SK-N-SH (cell line): ENCODE measurements around the gene TARBP1. TPM values are rescaled to one million over a fixed set of nuclear protein-coding genes. Genes with fewer than 3 reads are reported as not detected.

ENCODE experiments used
- CTCF ChIA-PET: fragments of 300-600, 350-600 bp; formaldehyde crosslinking; extraction: SDS; loops from one replicate; lab custom pipeline; 2021; lab: Yijun Ruan, JAX
- POLR2A ChIA-PET: fragments of 350-600 bp; sonication (Branson Sonifier 250); formaldehyde crosslinking; extraction: SDS; loops from one replicate; lab custom pipeline; 2020; ENCODE audit warnings: antibody characterized with exemption, inconsistent platforms; lab: Yijun Ruan, JAX
- DNase-seq: peaks from one replicate; pipeline ENCODE4 v3.0.0; 2012
- H2AFZ ChIP-seq: fragments of 200-600 bp; sonication (generic); 2 replicates; pipeline ENCODE4 v1.8.1; 2016; ENCODE audit warnings: antibody characterized with exemption, mild to moderate bottlenecking, low read depth
- H3F3A ChIP-seq: fragments of 200-600 bp; sonication (generic); replicated peaks from 2 replicates; pipeline ENCODE3; 2016; ENCODE audit warnings: antibody characterized with exemption, mild to moderate bottlenecking; ENCODE audit not compliant: insufficient read depth
- H3K27ac ChIP-seq, 2 experiments: fragments of 200-500 bp in 1 of 2; fragments of 200-600 bp in 1 of 2; sonication (Bioruptor generic) in 1 of 2; sonication (generic), shearing (Covaris generic) in 1 of 2; 2 replicates each; pipeline versions ENCODE4 v1.5.1 to v1.6.1; 2014 to 2016; ENCODE audit warnings: low read depth in 2 of 2, inconsistent platforms in 1 of 2, low read length in 1 of 2, mild to moderate bottlenecking in 1 of 2, mixed read lengths in 1 of 2
- H3K27me3 ChIP-seq: fragments of 200-600 bp; sonication (generic), shearing (Covaris generic); 2 replicates; pipeline ENCODE4 v1.6.1; 2016; ENCODE audit warnings: mixed run types; ENCODE audit not compliant: insufficient read depth
- H3K36me3 ChIP-seq, 2 experiments: fragments of 200-500 bp in 1 of 2; fragments of 200-600 bp in 1 of 2; sonication (Bioruptor generic) in 1 of 2; sonication (generic) in 1 of 2; replicated peaks in 1 of 2; 2 replicates each; pipeline versions ENCODE3 to v1.5.1; 2014 to 2016; ENCODE audit warnings: low read length in 1 of 2, mild to moderate bottlenecking in 1 of 2; ENCODE audit not compliant: insufficient read depth in 2 of 2, control insufficient read depth in 1 of 2
- H3K4me1 ChIP-seq, 2 experiments: fragments of 200-500 bp in 1 of 2; fragments of 200-600 bp in 1 of 2; sonication (Bioruptor generic) in 1 of 2; sonication (generic), shearing (Covaris generic) in 1 of 2; 2 replicates each; pipeline versions ENCODE4 v1.5.1 to v1.6.1; 2014 to 2016; ENCODE audit warnings: low read depth in 1 of 2, low read length in 1 of 2, mixed run types in 1 of 2; ENCODE audit not compliant: insufficient read depth in 2 of 2, control insufficient read depth in 1 of 2
- H3K4me2 ChIP-seq: fragments of 200-600 bp; sonication (generic), shearing (Covaris generic); 2 replicates; pipeline ENCODE4 v1.6.1; 2017; ENCODE audit warnings: mixed run types
- H3K4me3 ChIP-seq, 2 experiments: fragments of 200-500 bp in 1 of 2; fragments of 200-600 bp in 1 of 2; sonication (Bioruptor generic) in 1 of 2; sonication (generic), shearing (Covaris generic) in 1 of 2; 2 replicates each; pipeline versions ENCODE4 v1.5.1 to v1.8.1; 2014 to 2016; ENCODE audit warnings: low read depth in 2 of 2, inconsistent platforms in 1 of 2, low read length in 1 of 2, mild to moderate bottlenecking in 1 of 2, mixed read lengths in 1 of 2, moderate library complexity in 1 of 2
- H3K79me2 ChIP-seq: fragments of 200-600 bp; sonication (generic); 2 replicates; pipeline ENCODE4 v1.8.1; 2017; ENCODE audit warnings: mild to moderate bottlenecking; ENCODE audit not compliant: insufficient read depth
- H3K9ac ChIP-seq: fragments of 200-600 bp; sonication (generic); 2 replicates; pipeline ENCODE4 v1.6.1; 2017; ENCODE audit warnings: mixed run types
- H3K9me2 ChIP-seq: fragments of 200-600 bp; sonication (generic); 2 replicates; pipeline ENCODE4 v1.6.1; 2017; ENCODE audit warnings: mixed run types
- H3K9me3 ChIP-seq: fragments of 200-600 bp; sonication (generic); 2 replicates; pipeline ENCODE4 v1.6.1; 2017; ENCODE audit warnings: mixed run types, mild to moderate bottlenecking, moderate library complexity
- H4K20me1 ChIP-seq: fragments of 200-600 bp; sonication (generic); 2 replicates; pipeline ENCODE4 v1.6.1; 2017; ENCODE audit warnings: mild to moderate bottlenecking, mixed run types; ENCODE audit not compliant: insufficient read depth
- ELF1 ChIP-seq: IDR thresholded peaks from 2 replicates; pipeline ENCODE4 v1.4.0; 2012
- EZH2phosphoT487 ChIP-seq: fragments of 200-600 bp; sonication (generic); IDR thresholded peaks from 2 replicates; pipeline ENCODE4 v1.6.1; 2017; ENCODE audit warnings: low read depth, mixed run types, mild to moderate bottlenecking, antibody characterized with exemption, moderate library complexity, borderline replicate concordance
- FOXJ3 ChIP-seq: sonication (generic); formaldehyde crosslinking; IDR thresholded peaks from 2 replicates; pipeline ENCODE4 v1.5.1; 2020; ENCODE audit warnings: mild to moderate bottlenecking, missing genetic modification reagents
- GABPA ChIP-seq: IDR thresholded peaks from 2 replicates; pipeline ENCODE4 v1.4.0; 2012; ENCODE audit warnings: low read depth, mild to moderate bottlenecking
- GATA2 ChIP-seq: sonication (generic); formaldehyde crosslinking; IDR thresholded peaks from 2 replicates; pipeline ENCODE4 v1.5.0; 2020; ENCODE audit warnings: mild to moderate bottlenecking, missing genetic modification reagents
- JUND ChIP-seq: IDR thresholded peaks from 2 replicates; pipeline ENCODE4 v1.4.0; 2012
- MEF2A ChIP-seq: IDR thresholded peaks from 2 replicates; pipeline ENCODE4 v1.4.0; 2012; ENCODE audit warnings: low read depth, borderline replicate concordance
- REST ChIP-seq: IDR thresholded peaks from 2 replicates; pipeline ENCODE4 v1.6.1; 2012; ENCODE audit warnings: mild to moderate bottlenecking, low read depth, low read length, moderate library complexity
- RXRA ChIP-seq: IDR thresholded peaks from 2 replicates; pipeline ENCODE4 v1.4.0; 2012; ENCODE audit warnings: low read depth, mild to moderate bottlenecking, borderline replicate concordance
- SIN3A ChIP-seq: IDR thresholded peaks from 2 replicates; pipeline ENCODE4 v1.6.1; 2012; ENCODE audit warnings: low read depth, mild to moderate bottlenecking, low read length, moderate library complexity, borderline replicate concordance
- TAF1 ChIP-seq: IDR thresholded peaks from 2 replicates; pipeline ENCODE4 v1.6.1; 2012; ENCODE audit warnings: low read depth, mild to moderate bottlenecking, low read length, moderate library complexity, borderline replicate concordance
- WGBS: methylation state at CpG from one replicate; pipeline ENCODE4 v1.1.6; 2017; ENCODE audit warnings: low lambda C conversion rate; 5-methylcytosine and 5-hydroxymethylcytosine counted together
- polyA plus RNA-seq, 3 experiments: library from polyadenylated mRNA; depleted of rRNA; stranded (reverse); fragments of >200 nt; gene quantifications; 2 replicates each; pipeline ENCODE4 v1.2.3, GENCODE V29; 2012

Gene TARBP1
- polyA plus RNA-seq, 1 of the 3 experiments (the other 2 are of a cell fraction), result 33.0 TPM

DNA sequence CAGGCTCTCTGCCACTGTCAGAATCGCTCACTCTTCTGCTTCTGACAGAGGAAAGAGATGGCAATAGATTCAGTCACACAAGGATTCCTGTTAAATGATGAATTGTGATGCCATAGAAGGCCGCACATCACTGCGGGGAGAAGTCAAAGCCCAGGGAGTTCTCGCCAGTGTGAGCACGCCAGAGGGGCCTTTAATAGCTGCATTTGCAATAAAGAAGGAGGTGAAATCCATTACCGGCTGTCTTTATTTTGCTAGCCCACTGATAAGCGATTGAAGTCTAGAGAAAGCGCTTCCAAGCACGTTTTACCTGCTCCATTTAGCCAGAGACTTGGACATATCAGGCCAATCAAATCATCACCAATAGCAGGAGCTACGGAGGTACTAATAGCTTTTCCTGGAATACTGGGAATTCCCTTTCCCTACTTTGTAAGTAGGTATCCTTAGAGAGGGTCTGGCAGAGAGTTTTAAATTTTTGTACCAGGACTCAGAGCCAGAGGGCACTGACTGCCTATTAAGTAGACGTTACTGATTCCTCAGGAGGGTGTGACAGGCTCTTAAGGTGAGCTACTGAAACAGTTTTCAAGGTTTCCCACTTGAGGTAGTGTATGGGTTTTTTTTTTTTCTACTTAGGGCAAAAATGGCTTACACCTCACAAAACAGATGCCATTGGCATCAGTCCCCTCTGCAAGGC, 10.2 kb upstream of the TARBP1 start:
- Histone ChIP-seq H3K36me3 (no peaks in the 10 kb centered on the region), H3F3A (peaks cover 9% of the 10 kb centered on the region), H3K27ac (no peak overlapping the region), H3K4me3 (no peak overlapping the region), H4K20me1 (no peaks in the 10 kb centered on the region), H3K9me3 (no peaks in the 10 kb centered on the region), H3K4me1 (peaks cover under 1 to 2% of the 10 kb centered on the region in 2 experiments; a peak in 2 of 4 replicates), H3K27me3 (no peaks in the 10 kb centered on the region), H3K79me2 (no peaks in the 10 kb centered on the region), H3K9ac (no peak overlapping the region), H3K9me2 (no peaks in the 10 kb centered on the region), H2AFZ (no peak overlapping the region), H3K4me2 (no peak overlapping the region)
- TF ChIP-seq FOXJ3 (CRISPR knock-in tag), result no peak
- TF ChIP-seq REST, result no peak
- TF ChIP-seq GABPA, result no peak
- TF ChIP-seq JUND, result no peak
- no peak for TF ChIP-seq MEF2A
- TF ChIP-seq SIN3A, result no peak
- TF ChIP-seq TAF1, result no peak
- no peak for TF ChIP-seq EZH2phosphoT487
- TF ChIP-seq GATA2 (CRISPR knock-in tag), result no peak
- no peak for TF ChIP-seq ELF1
- TF ChIP-seq RXRA, result no peak
- 92% methylated on average over 11 of the region's 11 CpGs for WGBS
- no peak for DNase-seq
- CTCF ChIA-PET, result interaction anchor here (0.7 to 1.0 kb wide), 5 partner anchors 10 to 928 kb away, joined by 3 read pairs; no protein-coding TSS in a partner anchor
- POLR2A ChIA-PET, result interaction anchor here (0.7 kb wide), 1 partner anchor 46 kb away, joined by 3 read pairs; no protein-coding TSS in a partner anchor
